ENCODE measurements around the gene KCNQ1.

KCNQ1 gene

GRCh38 chr11:2462543-2462985 is 17.8 kb downstream of the KCNQ1 start:
- no peak for DNase-seq

- no peak for DNase-seq
These were observed 18.4 kb downstream of the KCNQ1 start for GRCh38 chr11:2462986-2463765.

GRCh38 chr11:2463766-2464277 is 19.0 kb downstream of the KCNQ1 start:
- DNase-seq = no peak

GRCh38 chr11:2464451-2465165 is 19.8 kb downstream of the KCNQ1 start:
- no peak for DNase-seq

- no peak for DNase-seq
These were observed 20.6 kb downstream of the KCNQ1 start for GRCh38 chr11:2465202-2466068.

- DNase-seq = no peak
These were observed 21.4 kb downstream of the KCNQ1 start for GRCh38 chr11:2466069-2466801.

GRCh38 chr11:2466869-2467694 is 22.3 kb downstream of the KCNQ1 start:
- no peak for DNase-seq

GRCh38 chr11:2467695-2468055 is 22.9 kb downstream of the KCNQ1 start:
- DNase-seq = no peak

- DNase-seq = no peak
These were observed 23.8 kb downstream of the KCNQ1 start for GRCh38 chr11:2468363-2469235.

GRCh38 chr11:2470495-2470894 is 25.7 kb downstream of the KCNQ1 start:
- DNase-seq = no peak

GRCh38 chr11:2471048-2471803 is 26.4 kb downstream of the KCNQ1 start:
- no peak for DNase-seq

- DNase-seq = no peak
These were observed 26.9 kb downstream of the KCNQ1 start for GRCh38 chr11:2471804-2472096.

- no peak for DNase-seq
These were observed 27.8 kb downstream of the KCNQ1 start for GRCh38 chr11:2472428-2473186.

GRCh38 chr11:2473361-2474058 is 28.7 kb downstream of the KCNQ1 start:
- DNase-seq = peak; percentile 16

- peak; percentile 94 for DNase-seq
These were observed 29.5 kb downstream of the KCNQ1 start for GRCh38 chr11:2474059-2474901.

- no peak for DNase-seq
These were observed 30.5 kb downstream of the KCNQ1 start for GRCh38 chr11:2475136-2475918.

- DNase-seq = peak; percentile 4
These were observed 32.4 kb downstream of the KCNQ1 start for GRCh38 chr11:2477254-2477653.

Measured in DMS153 (cell line).